GM23338 (cell line): Measurements from ENCODE around the gene OR6B3. TPM values are rescaled to one million over a fixed set of nuclear protein-coding genes. Genes with fewer than 3 reads are reported as not detected.

Experiments used
- ATAC-seq: fragments of 200-7000 bp; cut with Tn5 transposase; 3 replicates; pipeline ENCODE4 v1.9.1; 2020
- DNase-seq: peaks from one replicate; pipeline ENCODE4 v3.0.0-alpha.2; 2015; ENCODE audit warnings: low spot score
- H2AFZ ChIP-seq: fragments of 200-600 bp; sonication (generic); 2 replicates; pipeline ENCODE4 v1.8.0; 2016; ENCODE audit warnings: antibody characterized with exemption, mild to moderate bottlenecking, moderate library complexity
- H3F3A ChIP-seq: fragments of 200-600 bp; sonication (generic); replicated peaks from 2 replicates; pipeline ENCODE4 v1.8.0; 2017; ENCODE audit warnings: antibody characterized with exemption, mixed run types, low read depth
- H3K27ac ChIP-seq: fragments of 200-600 bp; sonication (generic); 2 replicates; pipeline ENCODE4 v1.6.1; 2016; ENCODE audit warnings: low read depth
- H3K27me3 ChIP-seq: fragments of 200-600 bp; sonication (generic); 2 replicates; pipeline ENCODE4 v1.8.0; 2016; ENCODE audit warnings: mild to moderate bottlenecking, mixed run types, moderate library complexity; ENCODE audit not compliant: insufficient read depth
- H3K36me3 ChIP-seq: fragments of 200-600 bp; sonication (generic); 2 replicates; pipeline ENCODE4 v1.8.0; 2016; ENCODE audit warnings: mild to moderate bottlenecking; ENCODE audit not compliant: insufficient read depth
- H3K4me1 ChIP-seq: fragments of 200-600 bp; sonication (generic); 2 replicates; pipeline ENCODE4 v1.8.0; 2016; ENCODE audit warnings: mild to moderate bottlenecking, moderate library complexity; ENCODE audit not compliant: insufficient read depth
- H3K4me2 ChIP-seq: fragments of 200-600 bp; sonication (generic); 2 replicates; pipeline ENCODE4 v1.7.1; 2017; ENCODE audit warnings: mixed run types
- H3K4me3 ChIP-seq: fragments of 200-600 bp; sonication (generic); 2 replicates; pipeline ENCODE4 v1.6.1; 2016; ENCODE audit warnings: mixed run types
- H3K79me2 ChIP-seq: fragments of 200-600 bp; sonication (generic); replicated peaks from 2 replicates; pipeline ENCODE4 v1.8.0; 2017; ENCODE audit warnings: mild to moderate bottlenecking; ENCODE audit not compliant: insufficient read depth
- H3K9me2 ChIP-seq: fragments of 200-600 bp; sonication (generic); 2 replicates; pipeline ENCODE4 v1.8.0; 2017; ENCODE audit not compliant: insufficient read depth
- H4K20me1 ChIP-seq: fragments of 200-600 bp; sonication (generic); replicated peaks from 2 replicates; pipeline ENCODE4 v1.8.0; 2017; ENCODE audit warnings: mild to moderate bottlenecking; ENCODE audit not compliant: insufficient read depth
- H3K27ac Mint-ChIP-seq: 2 replicates; pipeline ENCODE4 v1.8.0; 2020; ENCODE audit warnings: inconsistent platforms, mild to moderate bottlenecking, moderate library complexity, mixed read lengths
- H3K27me3 Mint-ChIP-seq: 3 replicates; pipeline ENCODE4 v1.8.0; 2022; ENCODE audit warnings: low read depth, mild to moderate bottlenecking, moderate library complexity, mixed read lengths, inconsistent platforms; ENCODE audit not compliant: insufficient read depth, poor library complexity
- H3K36me3 Mint-ChIP-seq: 3 replicates; pipeline ENCODE4 v1.8.0; 2021; ENCODE audit warnings: low read depth, mild to moderate bottlenecking, inconsistent platforms, moderate library complexity, mixed read lengths
- H3K4me1 Mint-ChIP-seq: 3 replicates; pipeline ENCODE4 v1.8.0; 2020; ENCODE audit warnings: mild to moderate bottlenecking, inconsistent platforms, mixed read lengths
- H3K4me3 Mint-ChIP-seq: 3 replicates; pipeline ENCODE4 v1.8.0; 2021; ENCODE audit warnings: moderate library complexity, mild to moderate bottlenecking, inconsistent platforms, mixed read lengths
- H3K9me3 Mint-ChIP-seq: 3 replicates; pipeline ENCODE4 v1.8.0; 2020; ENCODE audit warnings: moderate library complexity, mild to moderate bottlenecking, inconsistent platforms, mixed read lengths
- CTCF ChIP-seq, 2 experiments: fragments of 200-600 bp in 1 of 2; sonication (generic) in 1 of 2; conservative IDR thresholded peaks; 2 replicates each; pipeline versions ENCODE4 v1.5.1 to v1.6.1; 2016 to 2017; ENCODE audit warnings: antibody characterized with exemption in 2 of 2, low read depth in 2 of 2, mild to moderate bottlenecking in 2 of 2, moderate library complexity in 1 of 2
- EZH2 ChIP-seq: fragments of 200-600 bp; sonication (generic); IDR thresholded peaks from one replicate; pipeline ENCODE4 v1.8.0; 2017; ENCODE audit warnings: antibody characterized with exemption, mild to moderate bottlenecking, low read depth; ENCODE audit not compliant: unreplicated experiment
- EZH2phosphoT487 ChIP-seq: fragments of 200-600 bp; sonication (generic); IDR thresholded peaks from one replicate; pipeline ENCODE4 v1.8.1; 2018; ENCODE audit warnings: antibody characterized with exemption; ENCODE audit not compliant: unreplicated experiment
- JUNB ChIP-seq: IDR thresholded peaks from one replicate; pipeline ENCODE4 v1.6.1; 2016; ENCODE audit warnings: antibody characterized with exemption; ENCODE audit not compliant: unreplicated experiment
- POLR2AphosphoS5 ChIP-seq: IDR thresholded peaks from 2 replicates; pipeline ENCODE4 v1.6.1; 2016; ENCODE audit warnings: antibody characterized with exemption, low read depth
- REST ChIP-seq: IDR thresholded peaks from one replicate; pipeline ENCODE4 v1.6.1; 2018; ENCODE audit warnings: antibody characterized with exemption; ENCODE audit not compliant: unreplicated experiment
- ZNF331 ChIP-seq: fragments of 250-450 bp; sonication (Bioruptor Pico); IDR thresholded peaks from 2 replicates; pipeline ENCODE4 v1.5.0; 2020; ENCODE audit warnings: low read depth, mild to moderate bottlenecking, moderate library complexity
- ZNF462 ChIP-seq: fragments of 250-450 bp; sonication (Bioruptor Pico); IDR thresholded peaks from 2 replicates; pipeline ENCODE4 v1.5.0; 2020; ENCODE audit warnings: mild to moderate bottlenecking, moderate library complexity
- polyA plus RNA-seq: library from polyadenylated mRNA; unstranded; fragments of >200 nt; fragmentation: Nextera tagmentation; extraction: Ambion mirVana; gene quantifications from 2 replicates; pipeline ENCODE4 v1.2.1, GENCODE V29; 2016
- total RNA-seq: library from RNA; depleted of rRNA; stranded (reverse); fragments of >200 nt; shearing (Covaris generic); gene quantifications from 2 replicates; pipeline ENCODE4 v1.2.3, GENCODE V29; 2014

OR6B3 gene
- total and polyA plus RNA-seq, 2 experiments from 2014 or later = not detected

- H4K20me1 ChIP-seq = no peaks in the 10 kb centered on the region
- Mint-ChIP-seq H3K27me3 (peaks cover 2% of the 10 kb centered on the region), H3K9me3 (no peaks in the 10 kb centered on the region), H3K4me1 (no peaks in the 10 kb centered on the region), H3K4me3 (no peak overlapping the region), H3K36me3 (no peaks in the 10 kb centered on the region), H3K27ac (no peak overlapping the region)
- H3K4me3 ChIP-seq = no peak overlapping the region
- H3K27ac ChIP-seq = no peak overlapping the region
- no peaks in the 10 kb centered on the region for H3K36me3 ChIP-seq
- H3K79me2 ChIP-seq = no peaks in the 10 kb centered on the region
- no peaks in the 10 kb centered on the region for H3K9me2 ChIP-seq
- TF ChIP-seq CTCF (conservative IDR thresholded peaks at IDR 0.05; ENCODE audit: low read depth in 2 of 2) (no peak), EZH2 (no peak)
- no peak for ATAC-seq
- H3K4me2 ChIP-seq = no peak overlapping the region
- peaks cover 4% of the 10 kb centered on the region; the same call in 1 of the 2 replicates for H3K27me3 ChIP-seq
- no peaks in the 10 kb centered on the region for H3K4me1 ChIP-seq
- DNase-seq = no peak
- no peak overlapping the region for H2AFZ ChIP-seq
- no peaks in the 10 kb centered on the region for H3F3A ChIP-seq
Measured at GRCh38 chr2:240041363-240041762, 12.0 kb downstream of the OR6B3 start.

- peaks cover 5% of the 10 kb centered on the region; the same call in 1 of the 3 replicates for H3K4me1 Mint-ChIP-seq
- Histone ChIP-seq H4K20me1 (no peaks in the 10 kb centered on the region), H3F3A (no peaks in the 10 kb centered on the region), H3K27me3 (peaks cover 10% of the 10 kb centered on the region; the same call in 1 of the 2 replicates), H3K27ac (no peak overlapping the region), H3K79me2 (no peaks in the 10 kb centered on the region), H3K9me2 (no peaks in the 10 kb centered on the region), H3K36me3 (no peaks in the 10 kb centered on the region), H3K4me3 (no peak overlapping the region), H2AFZ (no peak overlapping the region), H3K4me1 (no peaks in the 10 kb centered on the region; the same call in 1 of the 2 replicates), H3K4me2 (no peak overlapping the region)
- no peak overlapping the region for H3K4me3 Mint-ChIP-seq
- no peaks in the 10 kb centered on the region for H3K36me3 Mint-ChIP-seq
- H3K27me3 Mint-ChIP-seq = peaks cover 3% of the 10 kb centered on the region
- H3K9me3 Mint-ChIP-seq = no peaks in the 10 kb centered on the region
- DNase-seq = no peak
- no peak overlapping the region for H3K27ac Mint-ChIP-seq
- ATAC-seq = no peak
- no peak for TF ChIP-seq POLR2AphosphoS5
- no peak for TF ChIP-seq EZH2phosphoT487
- no peak for TF ChIP-seq REST
- TF ChIP-seq ZNF331 = no peak
- no peak for TF ChIP-seq JUNB
- no peak for TF ChIP-seq ZNF462 (CRISPR knock-in tag)
- no peak for TF ChIP-seq CTCF (conservative IDR thresholded peaks at IDR 0.05; ENCODE audit: low read depth in 2 of 2)
Measured at GRCh38 chr2:240037358-240037757, 16.0 kb downstream of the OR6B3 start.
